ENCODE data around the gene MKNK1.
A peak's percentile ranks its signal among the peaks of the same experiment; 100 is the strongest.

MKNK1 gene

DNA sequence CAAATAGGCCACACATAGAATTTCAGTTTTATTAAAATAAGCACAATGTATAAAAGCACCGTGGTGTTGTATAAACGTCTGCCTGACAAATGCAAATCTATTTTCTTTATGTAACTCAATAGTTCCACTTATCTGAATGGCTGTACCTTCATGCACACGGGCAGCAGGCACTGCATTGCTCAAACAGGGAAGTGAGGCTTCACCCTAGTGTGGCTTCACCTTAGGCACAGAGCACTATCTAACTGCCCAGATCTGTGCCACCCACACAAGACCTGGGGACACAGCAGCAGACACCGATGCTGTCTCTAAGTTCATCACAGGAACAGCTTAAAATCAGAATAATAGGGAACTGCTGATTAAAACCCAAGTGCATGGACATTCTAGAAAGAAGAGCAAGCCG is 46.7 kb downstream of the MKNK1 start:
- no peak for DNase-seq

DNA sequence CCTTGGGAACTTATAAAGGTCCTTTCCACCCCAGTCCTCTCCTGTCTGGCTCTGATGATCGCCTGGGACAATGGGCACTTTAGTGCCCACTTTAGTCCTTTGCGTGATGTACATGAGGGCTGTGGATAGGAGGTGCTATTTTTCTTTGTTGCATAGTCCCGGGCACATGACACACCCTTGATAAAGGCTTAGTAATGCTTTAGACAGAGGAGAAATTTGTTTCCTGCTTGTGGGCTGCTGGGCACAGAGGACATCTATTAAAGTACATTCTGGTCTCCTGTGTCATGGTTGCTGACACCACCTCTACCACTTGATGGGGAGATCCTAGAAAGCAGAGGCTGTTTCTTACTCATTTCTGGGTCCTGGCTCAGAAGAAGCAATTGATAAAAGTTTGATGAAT is 47.2 kb downstream of the MKNK1 start:
- no peak for DNase-seq

DNA sequence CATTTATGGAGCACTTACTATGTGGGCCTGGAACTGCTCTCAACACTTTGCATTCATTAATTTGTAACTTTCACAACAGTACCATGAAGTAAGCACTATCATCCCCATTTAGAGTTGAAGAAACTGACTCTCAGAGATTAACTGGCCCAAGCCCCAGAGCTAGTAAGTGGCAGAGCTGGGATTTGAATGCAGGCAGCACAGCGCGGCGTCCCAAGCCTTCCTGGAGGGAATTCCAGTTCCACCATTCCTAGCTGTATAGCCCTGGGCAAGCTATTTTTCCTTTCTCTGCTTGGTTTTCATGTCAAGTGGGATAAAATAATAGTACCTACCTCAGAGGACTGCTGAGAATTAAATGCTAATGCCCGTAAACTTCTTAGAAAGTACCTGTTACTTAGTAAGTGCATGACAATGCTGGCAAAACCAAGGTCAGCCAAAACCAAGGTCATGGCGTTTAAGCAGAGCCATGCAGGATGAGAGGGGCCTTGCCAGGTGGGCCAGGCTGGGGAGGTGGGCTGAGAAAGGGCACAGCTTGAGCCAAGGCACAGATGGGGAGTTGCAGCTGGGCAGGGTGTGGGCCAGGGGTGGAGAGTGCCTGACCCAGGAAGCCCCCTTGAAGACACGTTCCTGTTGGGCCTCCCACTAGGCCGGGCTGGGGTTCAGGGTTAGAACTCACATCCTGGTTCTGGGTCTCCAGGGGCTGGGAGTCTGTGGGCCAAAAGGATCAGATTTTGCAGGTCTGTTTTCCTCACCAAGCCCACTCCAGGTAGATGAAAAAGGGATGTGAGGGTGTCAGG is 48.0 kb downstream of the MKNK1 start:
- DNase-seq = no peak

DNA sequence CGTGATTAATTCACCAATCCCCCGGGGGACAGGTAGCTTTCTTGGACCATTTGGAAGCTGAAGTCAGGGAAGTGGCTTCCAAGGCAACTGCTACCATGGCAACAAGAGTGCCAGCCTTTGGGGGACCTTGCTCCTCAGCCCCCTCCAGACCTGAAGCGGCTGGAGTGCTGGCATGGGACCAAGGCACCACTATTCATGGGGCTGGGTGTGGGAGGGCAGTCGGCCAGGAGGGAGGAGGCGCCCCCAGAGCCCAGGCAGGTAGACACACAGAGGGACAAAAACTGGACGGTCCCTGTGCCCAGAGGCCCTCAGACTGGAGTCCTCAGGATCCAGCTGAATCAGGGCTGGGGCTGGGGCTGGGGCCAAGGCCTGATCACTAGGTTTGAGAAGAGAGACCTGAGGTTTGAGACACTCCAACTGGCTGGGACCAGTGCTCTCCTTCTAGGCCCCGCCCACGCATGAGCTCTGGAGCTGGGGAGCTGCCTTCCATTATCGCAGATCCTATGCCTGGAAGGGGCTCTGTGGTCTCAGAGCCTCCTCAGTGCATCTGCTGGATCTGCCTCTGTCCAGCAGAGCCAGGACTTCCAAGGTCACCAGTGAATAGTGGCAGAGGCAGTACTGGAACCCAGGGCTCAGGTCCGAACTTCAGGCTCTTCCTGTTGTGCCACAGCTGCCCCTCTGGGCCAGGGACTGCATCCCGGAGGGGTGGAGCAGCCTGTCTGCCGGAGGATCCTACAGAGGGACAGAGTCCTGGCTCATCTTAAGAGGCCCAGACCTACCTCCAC is 49.3 kb downstream of the MKNK1 start:
- DNase-seq = peak; percentile 25 to 59

- no peak for DNase-seq
Measured at GRCh38 chr1:46554236-46554596, 49.9 kb downstream of the MKNK1 start.

GRCh38 chr1:46553506-46553905 is 50.6 kb downstream of the MKNK1 start:
- DNase-seq = no peak

DNA sequence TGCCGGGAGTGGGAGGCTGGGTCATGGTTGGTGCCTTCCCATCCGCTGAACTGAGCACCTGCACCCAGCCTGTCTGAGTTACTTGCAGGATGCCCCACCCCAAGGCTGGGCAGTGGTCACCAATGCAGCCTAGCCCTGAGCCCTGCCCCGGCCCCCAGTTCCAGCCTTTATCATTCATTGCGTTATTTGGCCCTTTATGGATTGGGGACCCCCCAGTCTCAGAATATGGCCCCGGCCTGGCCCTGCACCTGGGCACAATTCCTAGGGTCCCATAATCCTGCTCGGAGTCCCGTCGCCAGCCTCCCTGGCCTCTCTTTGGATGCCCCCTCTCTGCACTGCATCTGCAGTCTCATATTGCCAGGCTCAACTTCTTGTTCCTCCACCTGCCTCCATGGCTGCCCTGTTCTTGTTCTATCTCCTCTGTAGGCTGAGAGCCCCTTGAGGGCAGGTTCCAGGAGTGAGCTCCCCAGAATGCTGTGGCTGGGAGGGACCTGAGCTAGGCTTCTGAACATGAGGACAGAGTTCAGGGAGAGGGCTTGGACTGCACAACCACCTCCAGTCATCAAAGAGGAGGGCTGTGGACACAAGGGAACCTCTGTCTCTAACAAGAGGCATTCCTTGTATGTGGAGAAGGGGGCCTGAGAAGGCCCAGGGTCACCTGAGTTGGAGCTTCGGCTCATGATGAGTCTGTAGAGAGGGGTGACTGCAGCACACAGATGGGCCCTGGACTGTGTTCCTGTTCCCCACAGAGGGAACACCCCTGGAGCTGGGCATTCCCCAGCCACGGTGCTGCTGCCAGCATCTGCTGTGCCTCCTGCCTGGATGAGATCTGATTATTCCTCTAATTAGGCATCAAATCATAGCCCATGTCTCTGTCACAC is 51.5 kb downstream of the MKNK1 start:
- DNase-seq = no peak

DNA sequence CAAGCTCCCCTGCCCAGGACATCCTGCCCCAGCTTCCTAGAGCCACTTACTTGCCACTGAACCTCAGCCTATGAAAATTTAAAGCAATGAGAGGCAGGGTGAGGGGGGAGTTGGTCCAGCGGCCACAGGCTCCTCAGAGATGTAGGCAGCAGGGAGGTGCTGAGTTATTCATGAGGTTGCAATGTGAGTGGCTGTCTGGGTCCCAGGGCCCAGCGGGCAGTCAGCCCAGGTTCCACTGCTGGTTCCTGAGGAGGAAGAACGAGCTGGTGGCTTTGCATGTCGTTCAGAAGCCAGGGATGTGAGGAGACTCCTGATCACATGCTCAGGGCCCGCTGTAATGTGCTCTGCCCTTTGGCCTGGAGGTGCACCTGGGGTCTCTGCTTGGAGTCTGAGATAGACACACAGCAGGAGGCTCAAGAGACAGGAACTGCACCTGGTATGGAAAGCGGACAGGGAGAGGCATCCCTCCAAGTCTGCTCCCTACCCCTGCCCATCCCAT is 52.4 kb downstream of the MKNK1 start, which contains the start of gene KNCN:
KNCN (minus strand) TSS at position 51 of the 499 bp plus-strand sequence. CDS start 432 bp downstream, outside the sequence.
- DNase-seq = no peak

GRCh38 chr1:46550751-46551231 is 53.3 kb downstream of the MKNK1 start:
- DNase-seq = no peak

DNA sequence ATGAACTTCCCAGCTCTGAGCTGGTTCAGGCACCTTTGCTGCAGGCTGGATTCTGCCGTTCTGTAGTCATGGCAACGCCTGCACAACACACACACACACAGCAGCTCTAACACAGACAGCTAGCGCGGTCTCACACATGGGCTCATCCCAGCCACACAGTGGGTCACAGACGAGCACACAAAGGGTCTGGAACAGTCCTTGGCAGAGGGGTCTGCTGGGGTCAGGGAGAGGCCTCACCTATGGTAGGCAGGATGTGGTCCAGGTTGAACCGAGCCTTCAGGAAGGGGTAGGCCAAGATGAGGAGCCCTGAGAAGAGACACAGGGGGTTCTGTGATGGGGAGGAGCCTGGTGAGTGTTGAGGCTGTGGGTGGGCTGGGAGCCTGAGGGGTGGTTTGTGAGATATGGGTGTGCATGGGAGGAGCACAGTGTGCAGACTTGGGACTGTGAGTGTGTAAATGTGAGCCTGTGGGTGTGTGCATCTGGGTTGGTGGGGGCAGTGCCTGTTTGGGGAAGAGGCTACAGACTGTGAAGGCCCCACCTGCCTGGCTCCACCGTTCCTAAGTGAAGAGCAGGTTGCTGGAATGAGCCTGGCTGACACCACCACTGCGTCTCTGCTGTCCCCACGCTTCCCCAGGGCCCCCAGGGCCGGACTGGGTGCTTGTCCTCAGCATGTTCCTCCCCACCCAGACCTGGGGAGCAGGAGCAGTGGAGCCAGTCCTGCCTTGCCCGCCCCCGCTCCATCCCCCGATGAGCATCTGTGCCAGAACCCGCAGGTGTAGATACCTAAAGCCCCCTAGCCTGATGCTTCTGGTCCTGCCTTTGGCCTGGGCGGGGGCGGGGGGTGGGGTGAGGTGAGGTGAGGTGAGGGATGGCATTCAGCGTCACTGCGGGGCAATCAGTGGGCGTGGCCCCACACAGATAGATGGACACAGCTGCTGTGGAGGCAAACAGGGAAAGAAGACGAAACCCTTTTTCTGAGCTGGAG is 54.1 kb downstream of the MKNK1 start:
- peak in 1 of 2 experiments; percentile 47 for DNase-seq

DNA sequence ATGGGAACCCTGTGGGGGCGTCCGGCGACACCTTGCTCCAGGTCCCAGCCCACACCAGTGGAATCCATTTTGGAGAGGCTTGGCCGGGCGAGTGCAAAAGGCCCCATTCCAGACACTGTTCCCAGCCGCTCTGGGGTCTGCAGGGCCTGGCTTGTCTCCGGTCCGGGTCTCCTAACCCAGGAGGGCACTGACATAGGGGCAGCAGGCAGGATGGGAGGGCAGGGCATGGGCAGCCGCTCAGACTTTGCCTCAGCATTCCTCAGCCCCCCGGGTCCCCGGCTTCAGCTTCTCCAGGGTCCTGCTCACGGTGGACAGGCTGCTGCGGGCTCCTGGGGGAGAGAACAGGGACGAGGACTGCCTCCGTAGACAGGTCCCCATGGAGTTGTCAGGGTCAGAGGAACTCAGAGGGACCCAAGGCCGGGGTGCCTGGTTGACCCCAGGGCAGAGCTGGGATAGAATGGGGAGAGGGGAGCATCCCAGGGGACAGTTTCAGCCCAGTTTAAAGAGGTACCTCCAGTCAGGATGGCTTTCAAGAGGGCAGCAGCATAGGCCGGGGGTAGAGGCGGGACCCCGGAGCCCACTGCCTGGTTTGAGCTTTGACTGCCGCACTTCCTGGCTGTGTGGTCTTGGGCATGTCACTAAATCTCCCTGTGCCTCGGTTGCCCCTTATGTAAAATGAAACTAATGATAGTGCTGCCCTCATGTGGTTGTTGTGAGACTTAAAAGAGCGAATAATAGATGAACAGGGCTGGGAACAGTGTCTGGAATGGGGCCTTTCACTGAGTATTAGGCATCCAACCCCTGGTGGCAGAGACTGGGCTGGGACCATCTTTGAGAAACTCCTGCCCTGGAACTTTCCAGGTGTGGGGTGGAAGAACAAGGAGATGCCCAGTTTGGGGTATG is 56.3 kb downstream of the MKNK1 start:
- peak; percentile 30 to 58 for DNase-seq

- DNase-seq = no peak
Measured at GRCh38 chr1:46546210-46546609, 57.9 kb downstream of the MKNK1 start.

DNA sequence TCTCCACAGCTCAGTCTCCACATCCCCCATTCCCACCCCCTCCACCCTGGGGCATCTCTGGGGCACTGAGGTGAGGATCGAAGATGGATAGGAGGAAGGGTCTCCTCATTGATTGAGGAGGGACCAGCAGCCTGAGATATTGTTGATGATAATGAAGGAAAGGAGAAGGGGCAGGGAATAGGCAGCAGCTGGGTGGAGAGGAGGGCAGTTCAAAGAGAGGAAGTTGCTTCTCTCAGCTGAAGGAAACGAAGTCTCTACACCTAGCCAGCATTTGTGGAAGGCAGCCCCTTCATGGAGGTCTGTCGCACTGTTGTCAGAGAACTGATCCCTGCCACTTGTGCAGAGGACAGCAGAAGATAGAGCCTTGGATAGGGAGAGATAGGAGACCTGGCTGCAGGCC is 58.3 kb downstream of the MKNK1 start:
- DNase-seq = no peak

- DNase-seq = no peak
Measured at GRCh38 chr1:46544561-46545240, 59.4 kb downstream of the MKNK1 start.

DNA sequence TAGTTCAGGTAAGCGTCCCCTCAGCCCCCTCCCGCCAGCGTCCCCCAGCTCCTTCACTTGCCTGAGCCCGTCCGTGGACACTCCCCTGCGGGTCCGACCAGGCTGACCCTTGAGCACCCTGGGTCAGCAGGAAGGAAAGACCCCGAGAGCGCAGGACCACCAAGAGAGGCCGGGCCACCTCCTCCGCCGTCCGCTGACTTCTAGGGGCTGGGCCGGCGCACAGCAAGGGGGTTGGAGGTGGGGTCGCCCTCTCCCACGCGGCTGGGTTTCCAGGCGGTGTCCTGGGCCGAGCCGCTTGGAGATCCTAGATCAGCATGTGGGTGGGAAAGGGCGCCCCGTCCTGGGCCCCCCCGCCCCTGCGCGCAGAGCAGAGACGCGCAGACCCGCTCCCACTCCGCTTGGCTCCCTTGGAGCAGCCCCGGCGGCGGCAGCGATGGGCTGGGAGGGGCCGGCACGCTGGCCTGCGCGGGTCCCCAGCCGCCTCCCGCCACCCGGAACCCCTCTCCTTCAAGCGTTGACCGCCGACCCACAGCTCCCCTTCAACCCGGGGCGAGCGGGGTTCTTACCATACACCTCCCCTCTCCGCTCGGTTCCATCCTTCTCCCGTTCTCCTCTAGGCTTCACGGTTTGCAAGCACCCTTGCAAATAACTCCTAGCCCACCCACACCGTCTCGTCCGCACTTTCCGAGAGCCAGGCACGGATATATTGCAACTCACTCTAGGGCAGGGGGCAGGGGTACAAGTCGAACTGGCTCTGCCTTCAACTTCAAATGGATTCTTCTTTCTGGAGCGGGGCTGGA is 60.1 kb downstream of the MKNK1 start:
- DNase-seq = no peak

GRCh38 chr1:46543382-46543760 is 60.7 kb downstream of the MKNK1 start:
- no peak for DNase-seq

GRCh38 chr1:46539972-46540371 is 64.1 kb downstream of the MKNK1 start:
- DNase-seq = no peak

GRCh38 chr1:46538147-46538546 is 65.9 kb downstream of the MKNK1 start:
- no peak for DNase-seq

- DNase-seq = no peak
Measured at GRCh38 chr1:46537651-46538050, 66.4 kb downstream of the MKNK1 start.
